HG02938 (cell line): ENCODE results near the gene BBC3.

Experiments
- ATAC-seq: cut with Tn5 transposase; IDR thresholded peaks from one replicate; pipeline ENCODE4 v1.9.1; 2021; ENCODE audit warnings: mild to moderate bottlenecking, moderate library complexity; ENCODE audit not compliant: unreplicated experiment

The BBC3 gene

GRCh38 chr19:47203254-47203653 lies 27.7 kb downstream of the BBC3 start:
- no peak for ATAC-seq

GRCh38 chr19:47200530-47200929 lies 30.5 kb downstream of the BBC3 start:
- no peak for ATAC-seq

GRCh38 chr19:47197141-47197540 lies 33.9 kb downstream of the BBC3 start:
- ATAC-seq = no peak

- ATAC-seq = no peak
Measured at GRCh38 chr19:47195434-47195833, 35.6 kb downstream of the BBC3 start.

- no peak for ATAC-seq
Measured at GRCh38 chr19:47190167-47190727, 40.8 kb downstream of the BBC3 start.

- no peak for ATAC-seq
Measured at GRCh38 chr19:47188507-47189033, 42.4 kb downstream of the BBC3 start.

GRCh38 chr19:47187797-47188196 lies 43.2 kb downstream of the BBC3 start:
- ATAC-seq = no peak

- no peak for ATAC-seq
Measured at GRCh38 chr19:47187335-47187655, 43.7 kb downstream of the BBC3 start.

GRCh38 chr19:47186446-47187334 lies 44.3 kb downstream of the BBC3 start:
- peak; percentile 88 for ATAC-seq

- no peak for ATAC-seq
Measured at GRCh38 chr19:47183601-47184000, 47.4 kb downstream of the BBC3 start.

- no peak for ATAC-seq
Measured at GRCh38 chr19:47179653-47180310, 51.2 kb downstream of the BBC3 start.

- no peak for ATAC-seq
Measured at GRCh38 chr19:47176627-47177090, 54.3 kb downstream of the BBC3 start.

GRCh38 chr19:47176071-47176626 lies 54.9 kb downstream of the BBC3 start:
- ATAC-seq = no peak

- ATAC-seq = no peak
Measured at GRCh38 chr19:47172666-47173455, 58.1 kb downstream of the BBC3 start.
